GM12878 (cell line): ENCODE data around the gene TNIP2. TPM values are rescaled to one million over a fixed set of nuclear protein-coding genes. Genes with fewer than 3 reads are reported as not detected.
A peak's percentile ranks its signal among the peaks of the same experiment; 100 is the strongest.

Experiments
- ATAC-seq: fragments of 200-7000 bp; cut with Tn5 transposase; 3 replicates; pipeline ENCODE4 v1.9.1; 2020; ENCODE audit warnings: mild to moderate bottlenecking, moderate library complexity
- BruUV-seq: library from RNA; stranded (reverse); fragments of 400-500 nt; replicated peaks from 2 replicates; lab custom pipeline; 2021; lab: Mats Ljungman, UMichigan
- CTCF ChIA-PET: fragments of 300-600 bp; sonication (Branson Sonifier 250); formaldehyde crosslinking; extraction: SDS; loops from one replicate; lab custom pipeline; 2021; ENCODE audit warnings: inconsistent platforms; lab: Yijun Ruan, JAX
- POLR2A ChIA-PET: fragments of 350-600 bp; formaldehyde crosslinking; extraction: SDS; loops from one replicate; lab custom pipeline; 2021; ENCODE audit warnings: inconsistent platforms; lab: Charles Lee
- RAD21 ChIA-PET: fragments of 300-600 bp; sonication (Branson Sonifier 250); formaldehyde crosslinking; loops from one replicate; lab custom pipeline; 2023; ENCODE audit warnings: antibody characterized with exemption; ENCODE audit not compliant: unreplicated experiment; lab: Charles Lee
- SMC1A ChIA-PET: fragments of 300-600 bp; sonication (Branson Sonifier 250); formaldehyde crosslinking; loops from one replicate; lab custom pipeline; 2023; ENCODE audit not compliant: unreplicated experiment, uncharacterized antibody; lab: Charles Lee
- DNase-seq: peaks from one replicate; pipeline ENCODE4 v3.0.0-alpha.2; 2011; ENCODE audit warnings: low read depth, low spot score
- FAIRE-seq: peaks from 3 replicates; lab custom pipeline; 2011; peaks lifted over from hg19 to GRCh38; lab: Jason Lieb, UNC
- H2AFZ ChIP-seq: 2 replicates; pipeline ENCODE4 v1.6.0; 2011; ENCODE audit warnings: low read depth, low read length, control low read depth; ENCODE audit not compliant: control insufficient read depth
- H3K27ac ChIP-seq: 2 replicates; pipeline ENCODE4 v1.5.1; 2011; ENCODE audit warnings: control low read depth; ENCODE audit not compliant: control insufficient read depth, insufficient read depth
- H3K27me3 ChIP-seq, 2 experiments: replicated peaks in 1 of 2; 2 replicates each; pipeline versions ENCODE4 v1.6.0 to v1.6.1; 2011; ENCODE audit warnings: low read length in 1 of 2; ENCODE audit not compliant: control insufficient read depth in 2 of 2, insufficient read depth in 2 of 2
- H3K36me3 ChIP-seq, 2 experiments: 2 replicates each; pipeline ENCODE4 v1.5.1; 2011; ENCODE audit warnings: low read length in 1 of 2; ENCODE audit not compliant: control insufficient read depth in 2 of 2, insufficient read depth in 2 of 2
- H3K4me1 ChIP-seq: 2 replicates; pipeline ENCODE4 v1.6.1; 2011; ENCODE audit warnings: mild to moderate bottlenecking, low read length, moderate library complexity, mixed read lengths; ENCODE audit not compliant: control insufficient read depth, insufficient read depth
- H3K4me2 ChIP-seq: 2 replicates; pipeline ENCODE4 v1.6.0; 2011; ENCODE audit warnings: control low read depth; ENCODE audit not compliant: control insufficient read depth, insufficient read depth
- H3K4me3 ChIP-seq: fragments of 200-600 bp; sonication (generic); 2 replicates; pipeline ENCODE4 v1.5.1; 2016
- H3K79me2 ChIP-seq: 2 replicates; pipeline ENCODE4 v1.6.0; 2011; ENCODE audit warnings: low read length; ENCODE audit not compliant: control insufficient read depth, insufficient read depth
- H3K9ac ChIP-seq: 2 replicates; pipeline ENCODE4 v1.8.0; 2011; ENCODE audit warnings: low read length, control low read depth, mixed read lengths; ENCODE audit not compliant: control insufficient read depth, insufficient read depth
- H3K9me3 ChIP-seq: replicated peaks from 3 replicates; pipeline ENCODE4 v1.5.1; 2011; ENCODE audit warnings: mild to moderate bottlenecking, low read length; ENCODE audit not compliant: control insufficient read depth, insufficient read depth
- H4K20me1 ChIP-seq: 2 replicates; pipeline ENCODE4 v1.6.0; 2011; ENCODE audit not compliant: control insufficient read depth, insufficient read depth
- CHD4 ChIP-seq: fragments of 200-600 bp; sonication (generic); IDR thresholded peaks from 2 replicates; pipeline ENCODE4 v1.6.1; 2016; ENCODE audit warnings: mild to moderate bottlenecking
- EGR1 ChIP-seq, 2 experiments: IDR thresholded peaks; 1 replicate in 1 of 2; 2 replicates in 1 of 2; pipeline ENCODE4 v1.6.1; 2011 to 2012; ENCODE audit warnings: low read depth in 2 of 2, low read length in 2 of 2, borderline replicate concordance in 1 of 2, mild to moderate bottlenecking in 1 of 2, moderate library complexity in 1 of 2
- ETV6 ChIP-seq, 2 experiments: fragments of 450-650 bp in 1 of 2; IDR thresholded peaks in 1 of 2; conservative IDR thresholded peaks in 1 of 2; 2 replicates each; pipeline ENCODE4 v1.6.1; 2014; ENCODE audit warnings: antibody characterized with exemption in 1 of 2, borderline replicate concordance in 1 of 2, low read depth in 1 of 2, mild to moderate bottlenecking in 1 of 2, moderate library complexity in 1 of 2
- MEF2A ChIP-seq: IDR thresholded peaks from 2 replicates; pipeline ENCODE4 v1.6.1; 2011; ENCODE audit warnings: low read depth, mild to moderate bottlenecking, low read length, moderate library complexity; ENCODE audit not compliant: insufficient read depth
- NR2C2 ChIP-seq: IDR thresholded peaks from 2 replicates; pipeline ENCODE4 v1.6.1; 2011; ENCODE audit warnings: borderline replicate concordance, low read depth; ENCODE audit not compliant: control insufficient read depth, insufficient read length
- STAT3 ChIP-seq: IDR thresholded peaks from 2 replicates; pipeline ENCODE4 v1.6.1; 2011; ENCODE audit warnings: low read depth, low read length, improper control_type of control experiment
- SUPT20H ChIP-seq: IDR thresholded peaks from 2 replicates; pipeline ENCODE4 v1.6.1; 2011; ENCODE audit warnings: low read depth, mild to moderate bottlenecking, low read length, moderate library complexity, borderline replicate concordance; ENCODE audit not compliant: control insufficient read depth
- ZSCAN29 ChIP-seq: fragments of 450-650 bp; IDR thresholded peaks from 2 replicates; pipeline ENCODE4 v1.6.1; 2017; ENCODE audit warnings: mild to moderate bottlenecking, moderate library complexity
- WGBS: methylation state at CpG from one replicate; pipeline ENCODE4 v1.1.6; 2016; ENCODE audit warnings: low lambda C conversion rate; ENCODE audit not compliant: insufficient replicate concordance, insufficient coverage; ENCODE audit errors: missing lambda C conversion rate; 5-methylcytosine and 5-hydroxymethylcytosine counted together
- in situ Hi-C: fragments of 300-500 bp; cut with MboI; formaldehyde crosslinking; loops from 9 replicates; pipeline ENCODE4 v1.14.3; 2018; ENCODE audit warnings: mixed read lengths
- intact Hi-C: fragments of 100-400 bp; cut with micrococcal nuclease; formaldehyde crosslinking; loops from one replicate; pipeline ENCODE4 v1.14.2; 2022; ENCODE audit not compliant: unreplicated experiment
- polyA plus RNA-seq, 11 experiments: library from polyadenylated mRNA; depleted of rRNA in 4 of 11; unstranded in 6 of 11; stranded (reverse) in 5 of 11; fragments of >200 nt; fragmentation: Nextera tagmentation in 4 of 11; fragmentation: Illumina TruSeq in 1 of 11; extraction: Ambion mirVana in 4 of 11; extraction: Trizol in 1 of 11; gene quantifications; 1 replicate in 1 of 11; 2 replicates in 10 of 11; pipeline versions ENCODE4 v1.2.1 to v1.2.3, GENCODE V29; 2011 to 2016; ENCODE audit warnings: inconsistent platforms in 2 of 11, missing spikeins in 2 of 11, low read depth in 1 of 11
- total RNA-seq, 4 experiments: library from RNA; depleted of rRNA in 3 of 4; stranded (reverse); fragments of >200 nt in 3 of 4; fragmentation: Illumina TruSeq in 1 of 4; extraction: Trizol in 1 of 4; gene quantifications; 2 replicates each; pipeline versions ENCODE4 v1.2.1 to v1.2.3, GENCODE V29; 2013 to 2021
- TF ChIP-seq, protein P1 (sequence below): fragments of 450-650 bp; IDR thresholded peaks from 2 replicates; pipeline ENCODE4 v1.6.1; 2018; ENCODE audit warnings: borderline replicate concordance, mild to moderate bottlenecking; ENCODE audit not compliant: partially characterized antibody
- TF ChIP-seq, protein P2 (sequence below): fragments of 450-650 bp; IDR thresholded peaks from 2 replicates; pipeline ENCODE4 v1.6.1; 2017; ENCODE audit warnings: mild to moderate bottlenecking, moderate library complexity

The TNIP2 gene
- total and polyA plus RNA-seq, 10 of the 15 experiments (the other 5 are each of a cell fraction or from before 2014, with no cell fraction given), result 1.4 to 64.9 (median 45.5) TPM

DNA sequence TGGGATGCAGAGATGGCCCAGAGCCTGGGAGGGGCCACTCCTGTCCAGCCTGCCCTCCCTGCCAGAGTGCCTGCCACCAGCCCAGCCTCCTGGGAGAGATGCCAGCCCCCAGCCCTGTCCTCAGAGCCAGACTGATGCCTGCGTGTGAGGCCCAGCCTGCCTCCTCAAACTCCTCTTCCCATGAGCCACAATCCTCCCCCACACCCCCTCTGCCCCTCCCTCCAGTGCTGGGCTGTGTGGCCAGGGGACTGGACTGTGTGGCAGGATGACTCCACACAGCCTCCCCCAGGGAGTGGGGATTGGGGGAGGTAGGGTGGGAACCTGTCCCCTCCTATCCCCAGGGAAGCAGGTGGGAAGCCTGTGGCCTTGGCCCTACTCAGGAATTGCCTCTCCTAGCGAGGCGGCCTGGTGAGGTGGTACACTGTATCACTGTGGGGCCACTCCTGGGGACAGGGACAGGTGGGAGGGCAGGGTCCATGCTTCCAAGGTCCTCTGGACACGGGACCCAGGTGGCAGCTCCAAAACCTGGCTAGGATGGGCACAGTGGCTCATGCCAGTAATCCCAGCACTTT is 32.5 kb upstream of the TNIP2 start (continued):
- no peak for TF ChIP-seq ETV6 (conservative IDR thresholded peaks at IDR 0.05 in 1 of 2, IDR thresholded peaks at IDR 0.05 in 1 of 2; ENCODE audit: borderline replicate concordance in 1 of 2, low read depth in 1 of 2)

DNA sequence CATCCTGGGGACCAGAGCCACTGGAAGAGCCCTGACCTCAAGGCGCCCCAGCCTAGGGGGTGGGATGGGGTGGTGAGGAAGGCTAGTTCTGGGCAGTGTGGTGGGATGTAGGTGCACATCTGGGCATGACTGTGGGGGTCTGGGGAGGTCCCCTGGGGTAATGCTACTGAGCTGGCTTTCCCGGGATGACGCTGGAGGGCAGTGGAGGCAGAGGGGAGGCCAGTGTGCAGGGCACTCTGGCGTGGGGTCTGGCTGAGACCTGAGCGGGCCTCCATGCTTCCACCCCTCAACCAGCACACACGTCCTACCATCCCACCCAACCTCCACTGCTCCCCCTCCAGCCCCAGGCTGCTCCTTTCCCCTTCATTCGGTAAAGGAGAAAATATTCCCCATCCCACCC is 32.0 kb upstream of the TNIP2 start:
- no peaks in the 10 kb centered on the region for H3K27me3 ChIP-seq
- no peaks in the 10 kb centered on the region for H3K36me3 ChIP-seq
- WGBS, result 70% methylated on average over 7 of the region's 7 CpGs
- H3K4me2 ChIP-seq, result peak overlapping the region; percentile 88
- ATAC-seq (no peak), FAIRE-seq (no peak), DNase-seq (no peak)
- CTCF ChIA-PET, result interaction anchor here (0.7 to 1.6 kb wide), 13 partner anchors 10 to 549 kb away, joined by 3 to 8 read pairs (median 3); no protein-coding TSS in a partner anchor
- BruUV-seq, result no TSS peak
- H3K79me2 ChIP-seq, result no peaks in the 10 kb centered on the region
- H2AFZ ChIP-seq, result 0 out of 2 replicates have a peak overlapping the region, but pooled peaks have one; percentile 12
- H3K9ac ChIP-seq, result peak overlapping the region; percentile 51
- TF ChIP-seq SUPT20H (no peak), STAT3 (no peak), EGR1 (IDR thresholded peaks at IDR 0.05; ENCODE audit: borderline replicate concordance in 1 of 2, low read depth in 2 of 2, low read length in 2 of 2) (no peak), ZSCAN29 (no peak), CHD4 (no peak), MEF2A (no peak), NR2C2 (no peak)
- TF ChIP-seq, protein P1, sequence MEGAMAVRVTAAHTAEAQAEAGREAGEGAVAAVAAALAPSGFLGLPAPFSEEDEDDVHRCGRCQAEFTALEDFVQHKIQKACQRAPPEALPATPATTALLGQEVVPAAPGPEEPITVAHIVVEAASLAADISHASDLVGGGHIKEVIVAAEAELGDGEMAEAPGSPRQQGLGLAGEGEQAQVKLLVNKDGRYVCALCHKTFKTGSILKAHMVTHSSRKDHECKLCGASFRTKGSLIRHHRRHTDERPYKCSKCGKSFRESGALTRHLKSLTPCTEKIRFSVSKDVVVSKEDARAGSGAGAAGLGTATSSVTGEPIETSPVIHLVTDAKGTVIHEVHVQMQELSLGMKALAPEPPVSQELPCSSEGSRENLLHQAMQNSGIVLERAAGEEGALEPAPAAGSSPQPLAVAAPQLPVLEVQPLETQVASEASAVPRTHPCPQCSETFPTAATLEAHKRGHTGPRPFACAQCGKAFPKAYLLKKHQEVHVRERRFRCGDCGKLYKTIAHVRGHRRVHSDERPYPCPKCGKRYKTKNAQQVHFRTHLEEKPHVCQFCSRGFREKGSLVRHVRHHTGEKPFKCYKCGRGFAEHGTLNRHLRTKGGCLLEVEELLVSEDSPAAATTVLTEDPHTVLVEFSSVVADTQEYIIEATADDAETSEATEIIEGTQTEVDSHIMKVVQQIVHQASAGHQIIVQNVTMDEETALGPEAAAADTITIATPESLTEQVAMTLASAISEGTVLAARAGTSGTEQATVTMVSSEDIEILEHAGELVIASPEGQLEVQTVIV, result no peak
- TF ChIP-seq, protein P2, sequence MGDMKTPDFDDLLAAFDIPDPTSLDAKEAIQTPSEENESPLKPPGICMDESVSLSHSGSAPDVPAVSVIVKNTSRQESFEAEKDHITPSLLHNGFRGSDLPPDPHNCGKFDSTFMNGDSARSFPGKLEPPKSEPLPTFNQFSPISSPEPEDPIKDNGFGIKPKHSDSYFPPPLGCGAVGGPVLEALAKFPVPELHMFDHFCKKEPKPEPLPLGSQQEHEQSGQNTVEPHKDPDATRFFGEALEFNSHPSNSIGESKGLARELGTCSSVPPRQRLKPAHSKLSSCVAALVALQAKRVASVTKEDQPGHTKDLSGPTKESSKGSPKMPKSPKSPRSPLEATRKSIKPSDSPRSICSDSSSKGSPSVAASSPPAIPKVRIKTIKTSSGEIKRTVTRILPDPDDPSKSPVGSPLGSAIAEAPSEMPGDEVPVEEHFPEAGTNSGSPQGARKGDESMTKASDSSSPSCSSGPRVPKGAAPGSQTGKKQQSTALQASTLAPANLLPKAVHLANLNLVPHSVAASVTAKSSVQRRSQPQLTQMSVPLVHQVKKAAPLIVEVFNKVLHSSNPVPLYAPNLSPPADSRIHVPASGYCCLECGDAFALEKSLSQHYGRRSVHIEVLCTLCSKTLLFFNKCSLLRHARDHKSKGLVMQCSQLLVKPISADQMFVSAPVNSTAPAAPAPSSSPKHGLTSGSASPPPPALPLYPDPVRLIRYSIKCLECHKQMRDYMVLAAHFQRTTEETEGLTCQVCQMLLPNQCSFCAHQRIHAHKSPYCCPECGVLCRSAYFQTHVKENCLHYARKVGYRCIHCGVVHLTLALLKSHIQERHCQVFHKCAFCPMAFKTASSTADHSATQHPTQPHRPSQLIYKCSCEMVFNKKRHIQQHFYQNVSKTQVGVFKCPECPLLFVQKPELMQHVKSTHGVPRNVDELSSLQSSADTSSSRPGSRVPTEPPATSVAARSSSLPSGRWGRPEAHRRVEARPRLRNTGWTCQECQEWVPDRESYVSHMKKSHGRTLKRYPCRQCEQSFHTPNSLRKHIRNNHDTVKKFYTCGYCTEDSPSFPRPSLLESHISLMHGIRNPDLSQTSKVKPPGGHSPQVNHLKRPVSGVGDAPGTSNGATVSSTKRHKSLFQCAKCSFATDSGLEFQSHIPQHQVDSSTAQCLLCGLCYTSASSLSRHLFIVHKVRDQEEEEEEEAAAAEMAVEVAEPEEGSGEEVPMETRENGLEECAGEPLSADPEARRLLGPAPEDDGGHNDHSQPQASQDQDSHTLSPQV, result no peak
- RAD21 ChIA-PET, result interaction anchor here (0.6 to 3.4 kb wide), 15 partner anchors 12 to 176 kb away, joined by 3 to 43 read pairs (median 4); partner anchors contain the start of gene GRK4
- peak overlapping the region; percentile 79 for H3K27ac ChIP-seq
- no peak overlapping the region for H3K4me3 ChIP-seq
- intact Hi-C loops (no loop called here), in situ Hi-C loops (no loop called here)
- H4K20me1 ChIP-seq, result no peaks in the 10 kb centered on the region
- POLR2A ChIA-PET, result interaction anchor here (0.8 to 4.4 kb wide), 5 partner anchors 11 to 148 kb away, joined by 3 to 57 read pairs (median 3); no protein-coding TSS in a partner anchor
- SMC1A ChIA-PET, result interaction anchor here (0.8 to 4.3 kb wide), 6 partner anchors 11 to 92 kb away, joined by 3 to 49 read pairs (median 5); no protein-coding TSS in a partner anchor
- peaks cover 43% of the 10 kb centered on the region for H3K4me1 ChIP-seq
- H3K9me3 ChIP-seq, result peaks cover 6% of the 10 kb centered on the region; the same call in 2 of the 3 replicates
